Measurements from ENCODE around the gene PCDH9. TPM values are rescaled to one million over a fixed set of nuclear protein-coding genes. Genes with fewer than 3 reads are reported as not detected.
A peak's percentile ranks its signal among the peaks of the same experiment; 100 is the strongest.

PCDH9 gene
- total and polyA plus RNA-seq, 2 of the 4 experiments (the other 2 are of a cell fraction), result 2.2 to 10.2 TPM

DNA sequence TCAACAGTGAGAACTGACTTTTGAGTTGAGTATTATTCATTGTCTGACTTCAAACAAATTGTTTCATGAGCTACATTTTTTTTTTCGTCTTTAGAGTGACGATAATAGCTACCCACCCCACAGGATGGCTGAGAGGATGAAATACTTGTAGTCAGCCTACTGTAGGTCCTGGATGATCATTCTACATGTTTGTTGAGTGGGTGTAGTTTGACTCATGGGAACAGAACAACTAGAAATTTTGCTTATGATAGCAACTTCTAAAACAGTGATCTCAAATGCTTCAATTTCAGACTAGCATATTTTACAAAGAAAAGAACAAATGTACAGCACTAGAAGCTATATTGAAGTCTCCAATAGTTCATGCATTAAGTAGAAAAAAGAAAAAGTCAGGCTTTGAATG, 651.8 kb downstream of the PCDH9 start:
- H3K27ac ChIP-seq (ENCODE audit: insufficient read depth, low read length), result no peak overlapping the region
- H3K9me1 ChIP-seq (ENCODE audit: insufficient read depth, low read length), result no peaks in the 10 kb centered on the region
- no peaks in the 10 kb centered on the region for H3K27me3 ChIP-seq (ENCODE audit: control insufficient read depth, insufficient read depth, low read length)
- no peak overlapping the region for H3K18ac ChIP-seq (ENCODE audit: low read depth, low read length)
- no peak overlapping the region for H2BK20ac ChIP-seq (ENCODE audit: low read depth, low read length)
- intact Hi-C loops (cut with micrococcal nuclease), result no loop called here
- H4K91ac ChIP-seq (ENCODE audit: insufficient read depth, low read depth, low read length), result no peak overlapping the region
- H3K4me2 ChIP-seq (ENCODE audit: low read depth, low read length), result no peak overlapping the region
- H4K5ac ChIP-seq (ENCODE audit: low read depth, low read length), result no peak overlapping the region
- no peaks in the 10 kb centered on the region for H3K9me3 ChIP-seq (ENCODE audit: control insufficient read depth, insufficient read depth, low read length)
- ChIA-PET POLR2A (ENCODE audit: unreplicated experiment) (no interaction called here), CTCF (no interaction called here)
- H3K23ac ChIP-seq (ENCODE audit: low read depth, low read length), result no peak overlapping the region
- no peak overlapping the region for H3K14ac ChIP-seq (replicated peaks; ENCODE audit: low read depth, low read length)
- WGBS, 2 experiments (ENCODE audit: extremely low coverage in 2 of 2, insufficient read length in 1 of 2), result no CpG with 5 or more reads among the region's 2 CpGs
- H2BK5ac ChIP-seq (ENCODE audit: low read depth, low read length, poor library complexity, severe bottlenecking), result no peak overlapping the region
- no peak overlapping the region for H3K4ac ChIP-seq (ENCODE audit: low read depth, low read length)
- no peak overlapping the region for H2AK9ac ChIP-seq (replicated peaks; ENCODE audit: low read depth, low read length, poor library complexity)
- in situ Hi-C loops (cut with MboI; ENCODE audit: low sequenced_read_pairs), result no loop called here
- ATAC-seq (ENCODE audit: low read depth) (no peak), DNase-seq (peak; percentile 26)
- H2BK15ac ChIP-seq (ENCODE audit: low read depth, low read length), result no peak overlapping the region
- no peak for TF ChIP-seq RAD21 (IDR thresholded peaks at IDR 0.05; ENCODE audit: low read length)
- peak; percentile 60 for TF ChIP-seq MAFK (IDR thresholded peaks at IDR 0.05; ENCODE audit: low read depth, low read length)
- H2AFZ ChIP-seq (replicated peaks; ENCODE audit: low read length, poor library complexity), result no peak overlapping the region
- dilution Hi-C loops (cut with HindIII; ENCODE audit: low sequenced_read_pairs, unreplicated experiment), result no loop called here
- BruUV-seq (replicated peaks), result no TSS peak
- no peak overlapping the region for H3K4me3 ChIP-seq (ENCODE audit: insufficient read depth, low read depth, low read length)
- no peak overlapping the region for H2AK5ac ChIP-seq (ENCODE audit: low read depth, low read length)
- no peak overlapping the region for H2BK120ac ChIP-seq (ENCODE audit: low read depth, low read length)
- H3K79me1 ChIP-seq (ENCODE audit: low read depth in 1 of 2, low read length in 2 of 2), result no peaks in the 10 kb centered on the region
- no peaks in the 10 kb centered on the region for H3K36me3 ChIP-seq (ENCODE audit: control insufficient read depth, insufficient read depth, low read length)
- no peaks in the 10 kb centered on the region for H3K4me1 ChIP-seq (ENCODE audit: control insufficient read depth, insufficient read depth, low read length)
- no peak overlapping the region for H3K9ac ChIP-seq (ENCODE audit: low read depth, low read length)
- no peak overlapping the region for H4K8ac ChIP-seq (ENCODE audit: low read depth in 2 of 2, low read length in 2 of 2)
- no peak overlapping the region for H3K56ac ChIP-seq (ENCODE audit: extremely low read depth, insufficient read depth, low read length)
- H4K20me1 ChIP-seq (ENCODE audit: insufficient read depth, low read length), result no peaks in the 10 kb centered on the region

All from IMR-90 (cell line).